HAP-1 (cell line): ENCODE data around the gene EEFSEC.

Source experiments
- DNase-seq, 2 experiments: peaks; one replicate each; pipeline ENCODE4 v3.0.0-alpha.2; 2016 to 2020; ENCODE audit warnings: low spot score in 2 of 2
- H3K27me3 ChIP-seq: fragments of 250-450 bp; sonication (Bioruptor Pico); 2 replicates; pipeline ENCODE4 v1.5.1; 2020; ENCODE audit warnings: low read depth, mild to moderate bottlenecking, moderate library complexity
- H3K36me3 ChIP-seq: fragments of 250-450 bp; sonication (Bioruptor Pico); replicated peaks from 2 replicates; pipeline ENCODE4 v1.5.1; 2020; ENCODE audit warnings: mild to moderate bottlenecking
- H3K4me1 ChIP-seq: fragments of 250-450 bp; sonication (Bioruptor Pico); 2 replicates; pipeline ENCODE4 v1.5.1; 2020; ENCODE audit warnings: mild to moderate bottlenecking
- H3K4me3 ChIP-seq: fragments of 250-450 bp; sonication (Bioruptor Pico); 2 replicates; pipeline ENCODE4 v1.5.1; 2020; ENCODE audit warnings: mild to moderate bottlenecking, moderate library complexity
- H3K9me3 ChIP-seq: fragments of 250-450 bp; sonication (Bioruptor Pico); 2 replicates; pipeline ENCODE4 v1.5.1; 2020; ENCODE audit warnings: mild to moderate bottlenecking, moderate library complexity
- in situ Hi-C: fragments of 300-500 bp; cut with MboI; formaldehyde crosslinking; loops from 3 replicates; pipeline ENCODE4 v1.14.3; 2020; ENCODE audit warnings: low sequenced_read_pairs, inconsistent platforms, mixed read lengths

Gene EEFSEC

GRCh38 chr3:128153156-128154041 is at the start of gene EEFSEC:
EEFSEC (plus strand) TSS chr3:128153481; CDS start chr3:128153508, 27 bp downstream.
- no peaks in the 10 kb centered on the region; the same call in 1 of the 2 replicates for H3K36me3 ChIP-seq
- H3K9me3 ChIP-seq: no peaks in the 10 kb centered on the region
- H3K4me1 ChIP-seq: no peaks in the 10 kb centered on the region
- in situ Hi-C loops: no loop called here
- DNase-seq: peak; percentile 64 to 89
- H3K4me3 ChIP-seq: peak within 1 kb of the TSS; percentile 83
- H3K27me3 ChIP-seq: no peaks in the 10 kb centered on the region

- Histone ChIP-seq H3K27me3 (no peaks in the 10 kb centered on the region), H3K9me3 (no peaks in the 10 kb centered on the region), H3K36me3 (peaks cover 84% of the 10 kb centered on the region), H3K4me1 (no peaks in the 10 kb centered on the region), H3K4me3 (no peak overlapping the region)
- in situ Hi-C loops: no loop called here
- no peak for DNase-seq
Observed at GRCh38 chr3:128107834-128108233, 45.4 kb upstream of the EEFSEC start.

GRCh38 chr3:128111147-128111546 is 42.1 kb upstream of the EEFSEC start:
- no peak for DNase-seq
- in situ Hi-C loops: no loop called here
- Histone ChIP-seq H3K36me3 (peaks cover 88% of the 10 kb centered on the region), H3K4me3 (no peak overlapping the region), H3K4me1 (no peaks in the 10 kb centered on the region), H3K27me3 (no peaks in the 10 kb centered on the region), H3K9me3 (no peaks in the 10 kb centered on the region)

- in situ Hi-C loops: no loop called here
- DNase-seq: no peak
- peaks cover 83% of the 10 kb centered on the region for H3K36me3 ChIP-seq
Observed at GRCh38 chr3:128112357-128112968, 40.8 kb upstream of the EEFSEC start.

GRCh38 chr3:128113817-128114794 is 39.2 kb upstream of the EEFSEC start:
- in situ Hi-C loops: no loop called here
- Histone ChIP-seq H3K9me3 (no peaks in the 10 kb centered on the region), H3K4me3 (no peak overlapping the region), H3K27me3 (no peaks in the 10 kb centered on the region), H3K36me3 (peaks cover 82% of the 10 kb centered on the region), H3K4me1 (no peaks in the 10 kb centered on the region)
- no peak for DNase-seq

More at GRCh38 chr3:128112357-128112968, 40.8 kb upstream of the EEFSEC start:
- H3K9me3 ChIP-seq: no peaks in the 10 kb centered on the region
- H3K27me3 ChIP-seq: no peaks in the 10 kb centered on the region
- H3K4me1 ChIP-seq: no peaks in the 10 kb centered on the region
- H3K4me3 ChIP-seq: no peak overlapping the region

GRCh38 chr3:128122013-128122412 is 31.3 kb upstream of the EEFSEC start:
- Histone ChIP-seq H3K36me3 (peaks cover 26% of the 10 kb centered on the region), H3K4me3 (peak overlapping the region; percentile 97; the same call in 1 of the 2 replicates), H3K4me1 (peaks cover 8% of the 10 kb centered on the region), H3K9me3 (no peaks in the 10 kb centered on the region), H3K27me3 (no peaks in the 10 kb centered on the region)
- no peak for DNase-seq
- in situ Hi-C loops: no loop called here

GRCh38 chr3:128123156-128123537 is 30.1 kb upstream of the EEFSEC start:
- in situ Hi-C loops: no loop called here
- peak overlapping the region; percentile 97 for H3K4me3 ChIP-seq
- H3K36me3 ChIP-seq: peaks cover 20% of the 10 kb centered on the region
- H3K9me3 ChIP-seq: no peaks in the 10 kb centered on the region
- no peak for DNase-seq
- peaks cover 8% of the 10 kb centered on the region for H3K4me1 ChIP-seq
- no peaks in the 10 kb centered on the region for H3K27me3 ChIP-seq

GRCh38 chr3:128123538-128124368 is 29.5 kb upstream of the EEFSEC start, which contains the start of gene RUVBL1:
RUVBL1 (minus strand) TSS chr3:128123812; CDS start chr3:128123724, 88 bp downstream.
- H3K36me3 ChIP-seq: peaks cover 15% of the 10 kb centered on the region
- no peaks in the 10 kb centered on the region for H3K27me3 ChIP-seq
- in situ Hi-C loops: no loop called here
- H3K4me3 ChIP-seq: peak within 1 kb of the TSS; percentile 97
- peak; percentile 98 for DNase-seq
- peaks cover 8% of the 10 kb centered on the region for H3K4me1 ChIP-seq
- no peaks in the 10 kb centered on the region for H3K9me3 ChIP-seq

- Histone ChIP-seq H3K9me3 (no peaks in the 10 kb centered on the region), H3K4me1 (peaks cover 7% of the 10 kb centered on the region), H3K4me3 (no peak overlapping the region), H3K36me3 (no peaks in the 10 kb centered on the region; the same call in 1 of the 2 replicates), H3K27me3 (no peaks in the 10 kb centered on the region)
- DNase-seq: no peak
- in situ Hi-C loops: no loop called here
Observed at GRCh38 chr3:128127236-128127635, 26.0 kb upstream of the EEFSEC start.

- Histone ChIP-seq H3K9me3 (no peaks in the 10 kb centered on the region), H3K27me3 (no peaks in the 10 kb centered on the region), H3K36me3 (no peaks in the 10 kb centered on the region; the same call in 1 of the 2 replicates), H3K4me1 (peaks cover 4% of the 10 kb centered on the region), H3K4me3 (no peak overlapping the region)
- no peak for DNase-seq
- in situ Hi-C loops: no loop called here
Observed at GRCh38 chr3:128128251-128128650, 25.0 kb upstream of the EEFSEC start.

GRCh38 chr3:128131897-128132646 is 21.2 kb upstream of the EEFSEC start:
- in situ Hi-C loops: no loop called here
- no peaks in the 10 kb centered on the region for H3K36me3 ChIP-seq
- no peaks in the 10 kb centered on the region for H3K9me3 ChIP-seq
- no peak for DNase-seq
- no peaks in the 10 kb centered on the region for H3K4me1 ChIP-seq
- H3K27me3 ChIP-seq: 0 out of 2 replicates have a peak, but pooled peaks cover 6% of the 10 kb centered on the region
- no peak overlapping the region for H3K4me3 ChIP-seq

- H3K4me1 ChIP-seq: no peaks in the 10 kb centered on the region
- no peaks in the 10 kb centered on the region for H3K36me3 ChIP-seq
- no peak overlapping the region for H3K4me3 ChIP-seq
- H3K9me3 ChIP-seq: no peaks in the 10 kb centered on the region
- in situ Hi-C loops: no loop called here
- H3K27me3 ChIP-seq: peaks cover 13% of the 10 kb centered on the region
- peak; percentile 39 to 68 for DNase-seq
Observed at GRCh38 chr3:128133273-128133883, 19.9 kb upstream of the EEFSEC start.
